GM12891 (cell line): ENCODE measurements around the gene TMEM63B.
"Not testable (repeated sequence)": the region's sequence is repeated elsewhere in the genome, so short reads cannot be mapped to it uniquely, and the experiment has no call there.

Source experiments
- DNase-seq: peaks from one replicate; pipeline ENCODE4 v3.0.0; 2011; ENCODE audit warnings: low spot score; ENCODE audit not compliant: insufficient read length
- FAIRE-seq: peaks from 2 replicates; lab custom pipeline; 2011; peaks lifted over from hg19 to GRCh38; lab: Jason Lieb, UNC
- PAX5 ChIP-seq: IDR thresholded peaks from 2 replicates; pipeline ENCODE4 v1.6.1; 2011; ENCODE audit warnings: low read length, moderate library complexity, mild to moderate bottlenecking; ENCODE audit not compliant: insufficient read depth, severe bottlenecking
- POLR2A ChIP-seq: IDR thresholded peaks from 2 replicates; pipeline ENCODE4 v1.6.1; 2011; ENCODE audit warnings: low read depth, low read length, control low read depth
- POLR2AphosphoS5 ChIP-seq: IDR thresholded peaks from 2 replicates; pipeline ENCODE4 v1.6.1; 2011; ENCODE audit warnings: low read depth, low read length, control low read depth
- POU2F2 ChIP-seq: IDR thresholded peaks from 2 replicates; pipeline ENCODE4 v1.6.1; 2011; ENCODE audit warnings: low read depth, mild to moderate bottlenecking, control low read depth, low read length, moderate library complexity
- SPI1 ChIP-seq: IDR thresholded peaks from 2 replicates; pipeline ENCODE4 v1.6.1; 2011; ENCODE audit warnings: low read depth, low read length, control low read depth
- TAF1 ChIP-seq: IDR thresholded peaks from 2 replicates; pipeline ENCODE4 v1.6.1; 2011; ENCODE audit warnings: low read depth, low read length, control low read depth

Gene TMEM63B

GRCh38 chr6:44185953-44186634, 58.7 kb downstream of the TMEM63B start:
- TF ChIP-seq POLR2AphosphoS5 (no peak), SPI1 (no peak), POLR2A (no peak), TAF1 (no peak), PAX5 (no peak), POU2F2 (no peak)
- FAIRE-seq = no peak
- no peak for DNase-seq

GRCh38 chr6:44186635-44187025, 59.3 kb downstream of the TMEM63B start:
- FAIRE-seq = no peak
- TF ChIP-seq POU2F2 (no peak), PAX5 (no peak), SPI1 (no peak), POLR2AphosphoS5 (no peak), POLR2A (no peak), TAF1 (no peak)
- DNase-seq = no peak

- TF ChIP-seq TAF1 (no peak), POLR2A (no peak), POLR2AphosphoS5 (no peak), POU2F2 (no peak), SPI1 (no peak), PAX5 (no peak)
- no peak for DNase-seq
- no peak for FAIRE-seq
These were observed 61.5 kb downstream of the TMEM63B start for GRCh38 chr6:44188819-44189218.

DNA sequence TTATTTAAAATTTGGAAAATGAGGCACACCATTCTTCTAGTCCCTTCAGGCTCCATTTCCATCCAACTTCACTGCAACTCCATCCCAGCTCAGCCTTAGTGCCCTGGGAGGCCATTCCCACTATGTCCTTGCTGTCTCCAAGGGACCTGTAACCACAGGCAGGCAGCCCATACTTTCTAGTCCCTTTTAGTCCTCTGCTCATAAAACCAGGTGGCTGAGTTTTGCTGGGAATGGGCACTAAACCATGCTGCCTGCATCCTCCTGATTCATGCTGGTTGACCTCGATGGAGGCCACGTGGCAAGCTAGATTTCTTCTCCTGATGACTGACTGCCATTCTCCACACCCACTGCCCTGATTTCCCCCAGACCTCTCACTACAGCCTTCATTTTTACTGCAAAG, 61.9 kb downstream of the TMEM63B start:
- TF ChIP-seq POU2F2 (no peak), POLR2A (no peak), PAX5 (no peak), POLR2AphosphoS5 (no peak), SPI1 (no peak), TAF1 (no peak)
- no peak for FAIRE-seq
- no peak for DNase-seq

DNA sequence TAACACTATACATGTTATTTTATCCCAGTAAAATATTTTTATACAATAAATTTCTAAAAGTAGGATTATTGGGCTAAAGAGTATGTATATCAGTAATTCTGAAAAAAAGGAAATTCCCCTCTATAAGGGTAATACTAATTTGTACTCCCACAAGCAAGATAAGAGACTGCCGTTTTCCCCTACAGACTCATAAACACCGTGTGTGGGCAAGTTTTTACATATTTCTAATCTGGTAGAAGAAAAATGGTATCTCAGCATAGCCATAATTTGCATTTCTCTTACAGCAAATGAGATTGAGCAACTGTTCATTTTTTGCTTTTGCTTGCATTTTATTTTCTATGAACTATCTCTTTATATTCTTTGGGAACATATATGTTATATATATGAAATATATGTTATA, 63.4 kb downstream of the TMEM63B start:
- FAIRE-seq (no peak), DNase-seq (no peak)
- TF ChIP-seq TAF1 (no peak), POU2F2 (0 out of 2 replicates have a peak, but pooled peaks have one; percentile 24), POLR2A (no peak), SPI1 (no peak)

GRCh38 chr6:44192428-44193041, 65.2 kb downstream of the TMEM63B start:
- no peak for DNase-seq
- TF ChIP-seq PAX5 (no peak), POLR2A (no peak), POLR2AphosphoS5 (no peak), TAF1 (no peak), POU2F2 (no peak)
- no peak for FAIRE-seq

GRCh38 chr6:44193307-44193910, 66.1 kb downstream of the TMEM63B start:
- TF ChIP-seq SPI1 (no peak), PAX5 (no peak), POLR2AphosphoS5 (no peak), POU2F2 (no peak)
- no peak for DNase-seq
- FAIRE-seq = no peak

DNA sequence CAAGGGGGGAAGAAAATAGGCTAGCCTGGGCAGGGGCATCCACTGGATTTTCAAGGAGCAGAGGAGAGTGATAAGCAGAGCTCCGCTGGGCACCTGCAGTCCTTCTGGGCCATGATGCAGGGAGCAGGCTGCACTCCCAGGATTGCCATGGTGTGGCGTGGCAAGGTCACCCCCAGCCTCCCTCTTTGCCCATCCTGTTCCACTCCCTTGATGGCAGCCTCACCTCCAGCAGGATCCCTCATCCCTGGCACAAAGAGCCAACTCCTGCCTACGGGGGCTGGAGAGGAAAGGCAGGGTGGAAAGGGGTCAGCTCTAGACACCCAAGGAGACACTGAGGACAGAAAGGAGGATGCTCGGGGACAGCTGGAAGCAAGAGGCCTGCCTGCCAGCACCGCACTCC, 67.0 kb downstream of the TMEM63B start:
- DNase-seq (no peak), FAIRE-seq (no peak)
- no peak for TF ChIP-seq PAX5
- TF ChIP-seq POLR2A = no peak
- TF ChIP-seq SPI1 = no peak
- TF ChIP-seq TAF1 = no peak
- no peak for TF ChIP-seq POU2F2
- TF ChIP-seq POLR2AphosphoS5 = no peak

DNA sequence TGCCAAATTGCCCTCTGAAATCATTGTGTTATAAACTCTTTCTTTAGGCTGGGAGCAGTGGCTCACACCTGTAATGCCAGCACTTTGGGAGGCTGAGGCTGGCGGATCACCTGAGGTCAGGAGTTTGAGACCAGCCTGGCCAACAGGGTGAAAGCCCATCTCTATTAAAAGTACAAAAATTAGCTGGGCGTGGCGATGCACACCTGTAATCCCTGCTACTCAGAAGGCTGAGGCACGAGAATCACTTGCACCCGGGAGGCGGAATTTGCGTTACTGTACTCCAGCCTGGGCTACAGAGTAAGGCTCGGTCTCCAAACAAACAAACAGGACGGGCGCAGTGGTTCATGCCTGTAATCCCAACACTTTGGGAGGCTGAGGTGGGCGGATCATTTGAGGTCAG, 69.0 kb downstream of the TMEM63B start:
- FAIRE-seq, DNase-seq: not testable (repeated sequence)

- DNase-seq (no peak), FAIRE-seq (no peak)
- TF ChIP-seq TAF1 = no peak
- no peak for TF ChIP-seq POLR2AphosphoS5
- TF ChIP-seq POU2F2 = no peak
- TF ChIP-seq POLR2A = no peak
- no peak for TF ChIP-seq PAX5
- no peak for TF ChIP-seq SPI1
These were observed 71.3 kb downstream of the TMEM63B start for GRCh38 chr6:44198684-44199083.
